ENCODE results near the gene KCNK3.
"Not testable (repeated sequence)": the region's sequence is repeated elsewhere in the genome, so short reads cannot be mapped to it uniquely, and the experiment has no call there.

The KCNK3 gene

DNA sequence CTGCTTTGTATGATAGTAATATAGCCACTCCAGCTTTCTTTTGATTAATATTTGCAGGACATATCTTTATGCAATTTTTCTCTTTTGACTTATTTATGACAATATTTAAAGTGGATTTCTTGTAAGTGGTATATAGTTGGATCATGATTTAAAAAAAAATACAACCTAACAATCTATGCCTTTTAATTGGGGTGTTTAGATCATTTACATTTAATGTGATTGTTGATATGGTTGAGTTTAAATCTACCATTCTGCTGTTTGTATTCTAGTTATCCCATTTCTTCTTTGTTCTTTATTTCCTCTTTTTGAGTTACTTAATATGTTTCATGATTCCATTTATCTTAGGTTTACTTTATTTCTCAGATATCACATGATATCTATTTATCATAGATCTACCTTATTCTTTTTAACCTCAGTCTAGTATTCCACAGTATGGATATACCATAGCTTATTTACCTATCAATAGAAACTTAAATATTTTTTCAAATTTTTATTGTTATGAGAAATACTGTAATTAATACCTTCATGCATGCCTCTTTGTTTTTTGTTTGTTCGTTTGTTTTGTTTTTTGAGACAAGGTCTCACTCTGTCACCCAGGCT, 32.1 kb upstream of the KCNK3 start:
- H3K27ac ChIP-seq (ENCODE audit: low read depth, low read length): no peak overlapping the region
- H3K9ac ChIP-seq (ENCODE audit: low read length in 5 of 5): no peak overlapping the region
- H3K4me1 ChIP-seq (ENCODE audit: control insufficient read depth in 5 of 5, insufficient read depth in 5 of 5, low read length in 5 of 5): no peaks in the 10 kb centered on the region
- H3K4me3 ChIP-seq (ENCODE audit: low read depth in 1 of 5, low read length in 5 of 5): no peak overlapping the region
- H3K27me3 ChIP-seq (ENCODE audit: control insufficient read depth in 5 of 5, insufficient read depth in 4 of 5, low read length in 5 of 5): peaks cover 0 to 4% (median 0%) of the 10 kb centered on the region in 5 donors
- H3K36me3 ChIP-seq (ENCODE audit: control insufficient read depth in 5 of 5, insufficient read depth in 5 of 5, low read length in 5 of 5): no peaks in the 10 kb centered on the region
- H3K9me3 ChIP-seq (ENCODE audit: control insufficient read depth in 5 of 5, low read length in 5 of 5): peaks cover 2 to 22% (median 14%) of the 10 kb centered on the region in 5 donors

DNA sequence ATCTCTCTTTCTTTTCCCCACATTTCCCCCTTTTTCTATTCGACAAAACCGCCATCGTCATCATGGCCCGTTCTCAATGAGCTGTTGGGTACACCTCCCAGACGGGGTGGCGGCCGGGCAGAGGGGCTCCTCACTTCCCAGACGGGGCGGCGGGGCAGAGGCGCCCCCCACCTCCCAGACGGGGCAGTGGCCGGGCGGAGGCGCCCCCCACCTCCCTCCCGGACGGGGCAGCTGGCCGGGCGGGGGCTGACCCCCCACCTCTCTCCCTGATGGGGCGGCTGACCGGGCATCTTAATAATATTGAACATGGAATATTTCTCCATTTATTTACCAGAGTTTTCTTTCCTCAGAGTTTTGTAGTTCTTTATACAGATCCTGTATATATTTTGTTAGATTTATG, 27.2 kb upstream of the KCNK3 start:
- not testable (repeated sequence) for H3K4me3 ChIP-seq (ENCODE audit: low read depth in 1 of 5, low read length in 5 of 5); H3K4me1 ChIP-seq (ENCODE audit: control insufficient read depth in 5 of 5, insufficient read depth in 5 of 5, low read length in 5 of 5)
- peaks cover 0 to 14% (median 7%) of the 10 kb centered on the region in 5 donors for H3K27me3 ChIP-seq (ENCODE audit: control insufficient read depth in 5 of 5, insufficient read depth in 4 of 5, low read length in 5 of 5)

DNA sequence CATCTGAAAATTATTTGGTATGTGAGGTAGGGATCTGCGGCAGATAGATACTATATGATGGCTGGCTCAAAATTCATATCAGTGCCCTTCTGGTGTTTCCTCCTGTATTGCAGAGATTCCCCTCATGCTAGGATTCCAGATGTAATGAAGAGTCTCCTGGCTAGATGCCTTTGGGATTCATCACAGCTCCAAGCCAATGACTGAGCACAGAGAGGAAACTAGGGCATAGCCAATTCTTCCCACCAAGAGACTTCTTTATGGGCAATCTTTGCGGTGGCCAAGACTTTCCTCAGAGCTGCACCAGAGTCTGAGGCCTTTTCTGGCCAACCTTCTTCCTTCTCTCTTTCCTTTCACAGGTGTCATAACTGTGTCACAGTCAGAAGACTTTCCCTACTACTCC, 25.9 kb upstream of the KCNK3 start:
- no peak overlapping the region for H3K4me3 ChIP-seq (ENCODE audit: low read depth in 1 of 5, low read length in 5 of 5)
- no peaks in the 10 kb centered on the region for H3K4me1 ChIP-seq (ENCODE audit: control insufficient read depth in 5 of 5, insufficient read depth in 5 of 5, low read length in 5 of 5)
- peaks cover 0 to 11% (median 5%) of the 10 kb centered on the region in 5 donors for H3K9me3 ChIP-seq (ENCODE audit: control insufficient read depth in 5 of 5, low read length in 5 of 5)
- H3K27me3 ChIP-seq (ENCODE audit: control insufficient read depth in 5 of 5, insufficient read depth in 4 of 5, low read length in 5 of 5): peaks cover 0 to 22% (median 9%) of the 10 kb centered on the region in 5 donors
- H3K9ac ChIP-seq (ENCODE audit: low read length in 5 of 5): no peak overlapping the region
- no peaks in the 10 kb centered on the region for H3K36me3 ChIP-seq (ENCODE audit: control insufficient read depth in 5 of 5, insufficient read depth in 5 of 5, low read length in 5 of 5)
- no peak overlapping the region for H3K27ac ChIP-seq (ENCODE audit: low read depth, low read length)

More for the DNA sequence above, 27.2 kb upstream of the KCNK3 start:
- not testable (repeated sequence) for H3K36me3 ChIP-seq (ENCODE audit: control insufficient read depth in 5 of 5, insufficient read depth in 5 of 5, low read length in 5 of 5); H3K27ac ChIP-seq (ENCODE audit: low read depth, low read length); H3K9ac ChIP-seq (ENCODE audit: low read length in 5 of 5)
- peaks cover 2 to 17% (median 13%) of the 10 kb centered on the region in 5 donors for H3K9me3 ChIP-seq (ENCODE audit: control insufficient read depth in 5 of 5, low read length in 5 of 5)

DNA sequence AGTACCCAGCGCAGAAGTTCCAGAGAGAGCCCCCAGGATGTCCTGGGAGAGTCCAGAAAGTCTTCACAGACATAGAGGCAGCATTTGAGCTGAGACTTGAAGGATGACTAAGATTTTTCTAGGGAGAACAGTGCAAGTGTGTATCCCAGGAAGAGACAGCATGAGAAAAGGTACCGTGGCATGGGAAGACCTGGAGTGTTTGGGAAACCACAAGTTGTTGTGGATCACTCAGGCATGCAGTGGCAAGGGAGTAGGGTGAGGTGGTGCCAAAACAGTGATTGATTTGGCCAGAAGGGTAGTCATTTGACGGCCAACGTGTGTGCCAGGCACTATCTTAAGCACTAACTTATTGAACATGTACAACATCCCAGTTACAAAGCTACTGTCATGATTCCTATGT, 24.5 kb upstream of the KCNK3 start:
- Histone ChIP-seq H3K27me3 (ENCODE audit: control insufficient read depth in 5 of 5, insufficient read depth in 4 of 5, low read length in 5 of 5) (peaks cover 3 to 33% (median 13%) of the 10 kb centered on the region in 5 donors), H3K4me3 (ENCODE audit: low read depth in 1 of 5, low read length in 5 of 5) (no peak overlapping the region), H3K36me3 (ENCODE audit: control insufficient read depth in 5 of 5, insufficient read depth in 5 of 5, low read length in 5 of 5) (no peaks in the 10 kb centered on the region), H3K9me3 (ENCODE audit: control insufficient read depth in 5 of 5, low read length in 5 of 5) (peaks cover 0 to 11% (median 5%) of the 10 kb centered on the region in 5 donors), H3K27ac (ENCODE audit: low read depth, low read length) (no peak overlapping the region), H3K4me1 (ENCODE audit: control insufficient read depth in 5 of 5, insufficient read depth in 5 of 5, low read length in 5 of 5) (no peaks in the 10 kb centered on the region), H3K9ac (ENCODE audit: low read length in 5 of 5) (no peak overlapping the region)

DNA sequence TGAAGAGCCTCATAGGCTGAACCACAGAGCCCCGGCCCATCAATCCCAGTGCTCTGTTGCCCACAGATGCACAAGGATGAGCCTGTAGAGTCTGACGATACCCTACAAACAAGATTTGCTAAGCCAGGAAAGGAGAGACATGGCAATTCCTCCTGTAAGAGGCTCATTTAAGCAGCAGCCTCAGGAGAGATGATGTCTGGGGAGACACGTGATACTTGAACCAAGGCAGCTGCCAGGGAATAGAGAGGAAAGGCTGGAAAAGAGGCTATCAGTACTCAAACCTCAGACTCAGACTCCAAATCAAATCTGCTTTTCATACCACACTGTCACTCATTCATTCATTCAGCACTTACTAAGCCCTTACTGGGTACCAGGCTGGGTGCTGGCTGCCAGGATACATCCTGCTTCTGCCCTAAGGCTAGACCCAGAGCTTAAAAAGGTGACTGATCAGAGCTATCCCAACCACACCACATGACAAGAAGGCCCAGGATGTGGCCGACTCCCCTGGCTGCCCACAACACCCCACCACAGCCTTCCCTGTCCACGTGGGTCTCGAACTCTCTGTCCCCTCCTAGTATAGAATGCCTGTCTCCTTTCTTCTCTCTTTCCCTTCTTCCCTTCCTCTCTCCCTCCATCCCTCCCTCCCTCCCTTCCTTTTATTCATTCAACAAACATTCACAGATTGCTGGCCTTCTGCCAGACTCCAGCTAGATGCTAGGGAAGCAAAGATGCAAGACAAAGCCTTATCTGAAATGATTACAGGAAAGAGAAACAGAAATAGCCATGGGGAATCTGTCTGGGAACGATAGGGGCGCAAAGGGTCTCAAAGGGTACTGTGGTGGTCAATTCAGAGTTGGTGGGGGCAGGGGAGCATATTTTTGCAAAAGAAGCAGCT, 23.4 kb upstream of the KCNK3 start:
- no peaks in the 10 kb centered on the region for H3K36me3 ChIP-seq (ENCODE audit: control insufficient read depth in 5 of 5, insufficient read depth in 5 of 5, low read length in 5 of 5)
- no peak overlapping the region for H3K9ac ChIP-seq (ENCODE audit: low read length in 5 of 5)
- peaks cover 6 to 38% (median 16%) of the 10 kb centered on the region in 5 donors for H3K27me3 ChIP-seq (ENCODE audit: control insufficient read depth in 5 of 5, insufficient read depth in 4 of 5, low read length in 5 of 5)
- no peaks in the 10 kb centered on the region for H3K4me1 ChIP-seq (ENCODE audit: control insufficient read depth in 5 of 5, insufficient read depth in 5 of 5, low read length in 5 of 5)
- H3K9me3 ChIP-seq (ENCODE audit: control insufficient read depth in 5 of 5, low read length in 5 of 5): peaks cover 0 to 11% (median 5%) of the 10 kb centered on the region in 5 donors
- no peak overlapping the region for H3K4me3 ChIP-seq (ENCODE audit: low read depth in 1 of 5, low read length in 5 of 5)
- H3K27ac ChIP-seq (ENCODE audit: low read depth, low read length): no peak overlapping the region

DNA sequence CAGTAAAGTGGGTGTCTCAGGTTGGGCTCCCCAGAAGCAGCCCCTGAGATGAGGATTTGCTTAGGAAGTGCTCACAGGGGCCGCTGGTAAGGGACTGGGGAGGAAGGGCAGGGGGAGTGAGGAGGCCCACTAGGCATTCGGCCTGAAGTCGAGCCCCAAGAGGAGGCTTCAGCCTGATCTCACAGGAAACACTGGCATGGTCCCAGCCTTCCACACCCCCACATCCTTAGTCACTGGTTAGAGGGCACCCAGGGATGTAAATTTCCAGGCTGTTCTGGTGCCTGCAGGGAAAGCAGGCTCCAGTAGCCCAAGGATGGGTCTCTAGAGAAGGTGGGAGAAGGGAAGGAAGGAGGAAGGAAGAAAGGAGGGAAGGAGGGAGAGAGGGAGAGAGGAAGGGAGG, 22.4 kb upstream of the KCNK3 start:
- H3K27me3 ChIP-seq (ENCODE audit: control insufficient read depth in 5 of 5, insufficient read depth in 4 of 5, low read length in 5 of 5): peaks cover 6 to 38% (median 18%) of the 10 kb centered on the region in 5 donors
- no peaks in the 10 kb centered on the region for H3K4me1 ChIP-seq (ENCODE audit: control insufficient read depth in 5 of 5, insufficient read depth in 5 of 5, low read length in 5 of 5)
- no peak overlapping the region for H3K27ac ChIP-seq (ENCODE audit: low read depth, low read length)
- no peaks in the 10 kb centered on the region for H3K36me3 ChIP-seq (ENCODE audit: control insufficient read depth in 5 of 5, insufficient read depth in 5 of 5, low read length in 5 of 5)
- H3K9ac ChIP-seq (ENCODE audit: low read length in 5 of 5): no peak overlapping the region
- H3K4me3 ChIP-seq (ENCODE audit: low read depth in 1 of 5, low read length in 5 of 5): no peak overlapping the region
- peaks cover 0 to 11% (median 5%) of the 10 kb centered on the region in 5 donors for H3K9me3 ChIP-seq (ENCODE audit: control insufficient read depth in 5 of 5, low read length in 5 of 5)

DNA sequence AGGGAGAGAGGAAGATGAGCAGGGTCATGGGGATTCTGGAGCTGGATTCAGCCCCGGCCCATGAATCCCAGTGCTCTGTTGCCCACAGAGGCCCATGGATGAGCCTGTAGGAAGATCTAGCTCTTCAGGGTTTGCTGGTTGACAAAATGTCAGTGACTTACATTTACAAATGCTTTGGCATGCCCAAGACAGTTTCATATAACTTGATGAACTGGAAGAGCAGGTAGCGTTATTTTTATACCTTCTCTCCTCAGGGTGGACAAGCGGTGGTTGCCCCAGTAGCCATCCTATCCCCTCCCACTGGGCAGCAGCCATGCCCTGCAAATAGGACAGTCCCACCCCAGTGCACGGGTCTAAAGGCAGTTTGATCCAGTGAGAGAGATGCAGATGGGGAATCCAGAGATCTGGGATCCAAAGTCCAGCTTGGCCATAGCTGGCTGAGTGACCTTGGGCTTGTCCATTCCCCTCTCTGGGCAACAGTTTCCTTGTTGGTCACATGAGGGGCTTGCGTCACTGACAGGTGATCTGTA, 21.5 kb upstream of the KCNK3 start:
- Histone ChIP-seq H3K9me3 (ENCODE audit: control insufficient read depth in 5 of 5, low read length in 5 of 5) (peaks cover 0 to 4% (median 0%) of the 10 kb centered on the region in 5 donors), H3K27ac (ENCODE audit: low read depth, low read length) (no peak overlapping the region), H3K27me3 (ENCODE audit: control insufficient read depth in 5 of 5, insufficient read depth in 4 of 5, low read length in 5 of 5) (peaks cover 6 to 38% (median 18%) of the 10 kb centered on the region in 5 donors), H3K36me3 (ENCODE audit: control insufficient read depth in 5 of 5, insufficient read depth in 5 of 5, low read length in 5 of 5) (no peaks in the 10 kb centered on the region), H3K9ac (ENCODE audit: low read length in 5 of 5) (no peak overlapping the region), H3K4me1 (ENCODE audit: control insufficient read depth in 5 of 5, insufficient read depth in 5 of 5, low read length in 5 of 5) (no peaks in the 10 kb centered on the region), H3K4me3 (ENCODE audit: low read depth in 1 of 5, low read length in 5 of 5) (no peak overlapping the region)

DNA sequence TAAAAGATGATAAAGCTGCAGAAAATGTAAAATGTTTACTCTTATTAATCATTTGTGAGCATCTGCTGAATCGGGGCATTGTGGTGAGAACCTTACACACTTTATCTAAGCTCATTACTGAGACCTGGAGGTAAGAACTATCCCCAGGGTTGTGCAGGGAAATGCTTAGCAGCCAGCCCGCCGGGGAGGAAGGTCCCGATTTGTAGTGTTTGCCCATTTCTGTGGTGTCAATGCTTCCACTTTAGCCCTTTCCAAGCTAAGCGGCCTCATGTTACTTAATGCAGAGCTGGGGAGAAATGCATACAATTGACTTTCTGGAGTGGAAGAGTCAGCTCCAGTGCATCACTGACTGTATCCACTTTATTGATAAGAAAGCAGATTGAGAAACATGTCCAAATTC, 20.8 kb upstream of the KCNK3 start:
- Histone ChIP-seq H3K4me3 (ENCODE audit: low read depth in 1 of 5, low read length in 5 of 5) (no peak overlapping the region), H3K9ac (ENCODE audit: low read length in 5 of 5) (no peak overlapping the region), H3K4me1 (ENCODE audit: control insufficient read depth in 5 of 5, insufficient read depth in 5 of 5, low read length in 5 of 5) (no peaks in the 10 kb centered on the region), H3K27me3 (ENCODE audit: control insufficient read depth in 5 of 5, insufficient read depth in 4 of 5, low read length in 5 of 5) (peaks cover 6 to 38% (median 18%) of the 10 kb centered on the region in 5 donors), H3K36me3 (ENCODE audit: control insufficient read depth in 5 of 5, insufficient read depth in 5 of 5, low read length in 5 of 5) (no peaks in the 10 kb centered on the region), H3K9me3 (ENCODE audit: control insufficient read depth in 5 of 5, low read length in 5 of 5) (peaks cover 0 to 1% (median 0%) of the 10 kb centered on the region in 5 donors), H3K27ac (ENCODE audit: low read depth, low read length) (no peak overlapping the region)

DNA sequence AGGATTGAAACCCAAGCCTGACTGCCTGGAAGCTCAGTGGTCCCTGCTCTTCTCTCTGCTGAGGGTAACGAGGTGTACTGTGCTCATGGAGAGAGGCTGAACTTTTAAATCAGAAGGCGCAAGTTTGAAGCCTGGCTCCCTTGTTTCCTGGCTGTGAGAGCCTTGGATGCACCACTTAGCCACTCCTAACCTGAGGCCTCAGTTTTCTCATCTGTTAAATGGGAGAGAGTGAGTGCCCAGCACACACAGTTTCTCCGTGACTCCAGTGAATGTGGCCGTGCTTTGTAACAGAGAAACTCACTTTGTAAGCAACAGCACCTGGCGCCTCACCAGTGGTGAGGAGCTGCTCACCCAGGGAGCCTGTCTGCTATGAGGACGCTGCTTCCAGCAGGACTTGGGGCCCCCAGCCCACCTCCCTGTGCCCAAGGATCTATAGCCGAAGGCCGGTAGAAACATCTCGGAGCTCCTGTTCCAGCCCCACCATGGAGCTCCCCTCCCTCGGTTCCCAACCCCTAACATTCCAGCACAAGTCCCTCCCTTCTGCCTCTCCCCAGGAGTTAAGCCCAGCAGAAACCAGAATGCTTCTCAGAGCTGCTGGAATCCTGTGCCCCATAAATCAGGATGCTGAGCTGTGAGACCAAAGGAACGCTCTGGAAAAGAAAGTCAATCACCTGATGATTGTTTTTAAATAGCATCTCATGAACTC, 20.3 kb upstream of the KCNK3 start:
- H3K27ac ChIP-seq (ENCODE audit: low read depth, low read length): no peak overlapping the region
- peaks cover 6 to 38% (median 18%) of the 10 kb centered on the region in 5 donors for H3K27me3 ChIP-seq (ENCODE audit: control insufficient read depth in 5 of 5, insufficient read depth in 4 of 5, low read length in 5 of 5)
- H3K4me1 ChIP-seq (ENCODE audit: control insufficient read depth in 5 of 5, insufficient read depth in 5 of 5, low read length in 5 of 5): no peaks in the 10 kb centered on the region
- H3K4me3 ChIP-seq (ENCODE audit: low read depth in 1 of 5, low read length in 5 of 5): no peak overlapping the region
- no peaks in the 10 kb centered on the region for H3K36me3 ChIP-seq (ENCODE audit: control insufficient read depth in 5 of 5, insufficient read depth in 5 of 5, low read length in 5 of 5)
- H3K9ac ChIP-seq (ENCODE audit: low read length in 5 of 5): no peak overlapping the region
- peaks cover 0 to 2% (median under 1%) of the 10 kb centered on the region in 5 donors for H3K9me3 ChIP-seq (ENCODE audit: control insufficient read depth in 5 of 5, low read length in 5 of 5)
